Urinary bladder (tissue), 4 donors: ENCODE data around the gene PKMYT1. TPM values are rescaled to one million over a fixed set of nuclear protein-coding genes. Genes with fewer than 3 reads are reported as not detected.
"Not testable (repeated sequence)": the region's sequence is repeated elsewhere in the genome, so short reads cannot be mapped to it uniquely, and the experiment has no call there.

Experiments used
- DNase-seq: peaks from one replicate; pipeline ENCODE4 v3.0.0-alpha.2; 2015; ENCODE audit errors: extremely low spot score
- H3K27ac ChIP-seq: one replicate; pipeline ENCODE4 v1.5.1; 2013; ENCODE audit warnings: low read depth, mild to moderate bottlenecking, moderate library complexity
- H3K36me3 ChIP-seq: one replicate; pipeline ENCODE4 v1.6.1; 2013; ENCODE audit warnings: mild to moderate bottlenecking, moderate library complexity; ENCODE audit not compliant: insufficient read depth
- H3K4me1 ChIP-seq: one replicate; pipeline ENCODE4 v1.6.1; 2013; ENCODE audit warnings: mild to moderate bottlenecking, moderate library complexity; ENCODE audit not compliant: insufficient read depth
- H3K4me3 ChIP-seq: one replicate; pipeline ENCODE4 v1.5.1; 2013; ENCODE audit warnings: low read depth, low read length
- WGBS: extraction: QIAGEN DNeasy Blood & Tissue Kit; methylation state at CpG from one replicate; pipeline ENCODE4 v1.1.7; 2013; 5-methylcytosine and 5-hydroxymethylcytosine counted together
- polyA plus RNA-seq: library from polyadenylated mRNA; stranded (reverse); fragments of 200-250 nt; gene quantifications from one replicate; pipeline ENCODE4 v1.2.3, GENCODE V29; 2013
- total RNA-seq: library from RNA; depleted of rRNA; stranded (reverse); fragments of >200 nt; gene quantifications from one replicate; pipeline ENCODE4 v1.2.3, GENCODE V29; 2014
- donor health status: healthy with polysubstance abuse.
- donor health status: healthy.

Gene PKMYT1
- total and polyA plus RNA-seq, 2 donors, result 1.1 to 2.5 TPM

- H3K4me3 ChIP-seq, result no peak overlapping the region
- H3K27ac ChIP-seq, result no peak overlapping the region
- H3K4me1 ChIP-seq, result no peaks in the 10 kb centered on the region
- no peak for DNase-seq
- no peaks in the 10 kb centered on the region for H3K36me3 ChIP-seq
- 88% methylated on average over 36 of the region's 36 CpGs for WGBS
Observed at GRCh38 chr16:2948807-2949704, 31.2 kb downstream of the PKMYT1 start.

GRCh38 chr16:2946649-2947048 is 33.6 kb downstream of the PKMYT1 start:
- no peaks in the 10 kb centered on the region for H3K4me1 ChIP-seq
- DNase-seq, result no peak
- peaks cover 2% of the 10 kb centered on the region for H3K36me3 ChIP-seq
- 96% methylated on average over 4 of the region's 4 CpGs for WGBS
- H3K4me3 ChIP-seq, result no peak overlapping the region
- H3K27ac ChIP-seq, result no peak overlapping the region

- WGBS, result 91% methylated on average over 12 of the region's 12 CpGs
Observed at GRCh38 chr16:2943716-2944115, 36.5 kb downstream of the PKMYT1 start.

GRCh38 chr16:2942045-2942444 is 38.2 kb downstream of the PKMYT1 start:
- Histone ChIP-seq H3K4me1 (no peaks in the 10 kb centered on the region), H3K27ac (no peak overlapping the region), H3K36me3 (peaks cover 9% of the 10 kb centered on the region), H3K4me3 (no peak overlapping the region)
- WGBS, result 87% methylated on average over 4 of the region's 4 CpGs
- DNase-seq, result no peak

More at GRCh38 chr16:2943716-2944115, 36.5 kb downstream of the PKMYT1 start:
- not testable (repeated sequence) for H3K27ac ChIP-seq, H3K4me1 ChIP-seq, DNase-seq, H3K36me3 ChIP-seq, H3K4me3 ChIP-seq

- 77% methylated on average over 2 of the region's 2 CpGs for WGBS
- Histone ChIP-seq H3K4me3 (no peak overlapping the region), H3K4me1 (no peaks in the 10 kb centered on the region), H3K27ac (no peak overlapping the region), H3K36me3 (peaks cover 13% of the 10 kb centered on the region)
- DNase-seq, result no peak
Observed at GRCh38 chr16:2939968-2940367, 40.3 kb downstream of the PKMYT1 start.

GRCh38 chr16:2938206-2938605 is 42.0 kb downstream of the PKMYT1 start:
- peaks cover 15% of the 10 kb centered on the region for H3K36me3 ChIP-seq
- no peak overlapping the region for H3K27ac ChIP-seq
- no peak overlapping the region for H3K4me3 ChIP-seq
- no peak for DNase-seq
- WGBS, result 96% methylated on average over 12 of the region's 12 CpGs
- H3K4me1 ChIP-seq, result no peaks in the 10 kb centered on the region

- no peak overlapping the region for H3K27ac ChIP-seq
- DNase-seq, result no peak
- H3K4me1 ChIP-seq, result no peaks in the 10 kb centered on the region
- peaks cover 14% of the 10 kb centered on the region for H3K36me3 ChIP-seq
- 95% methylated on average over 24 of the region's 24 CpGs for WGBS
- no peak overlapping the region for H3K4me3 ChIP-seq
Observed at GRCh38 chr16:2937170-2937569, 43.1 kb downstream of the PKMYT1 start.

GRCh38 chr16:2936436-2937011 is 43.7 kb downstream of the PKMYT1 start:
- H3K36me3 ChIP-seq, result peaks cover 13% of the 10 kb centered on the region
- H3K4me1 ChIP-seq, result no peaks in the 10 kb centered on the region
- H3K4me3 ChIP-seq, result no peak overlapping the region
- no peak overlapping the region for H3K27ac ChIP-seq
- no peak for DNase-seq
- WGBS, result 95% methylated on average over 22 of the region's 22 CpGs

GRCh38 chr16:2934450-2934849 is 45.8 kb downstream of the PKMYT1 start:
- Histone ChIP-seq H3K4me1 (no peaks in the 10 kb centered on the region), H3K27ac (no peak overlapping the region), H3K4me3 (no peak overlapping the region), H3K36me3 (peaks cover 15% of the 10 kb centered on the region)
- no peak for DNase-seq
- 89% methylated on average over 15 of the region's 15 CpGs for WGBS

GRCh38 chr16:2933701-2934100 is 46.5 kb downstream of the PKMYT1 start:
- no peak for DNase-seq
- Histone ChIP-seq H3K27ac (no peak overlapping the region), H3K4me3 (no peak overlapping the region), H3K4me1 (no peaks in the 10 kb centered on the region), H3K36me3 (peaks cover 15% of the 10 kb centered on the region)
- WGBS, result 88% methylated on average over 22 of the region's 22 CpGs

- no peak for DNase-seq
- Histone ChIP-seq H3K4me1 (no peaks in the 10 kb centered on the region), H3K27ac (no peak overlapping the region), H3K36me3 (peaks cover 12% of the 10 kb centered on the region), H3K4me3 (no peak overlapping the region)
- 94% methylated on average over 30 of the region's 30 CpGs for WGBS
Observed at GRCh38 chr16:2933136-2933535, 47.1 kb downstream of the PKMYT1 start.

GRCh38 chr16:2931231-2931914 is 48.9 kb downstream of the PKMYT1 start:
- H3K27ac ChIP-seq, H3K4me1 ChIP-seq, H3K36me3 ChIP-seq, DNase-seq, H3K4me3 ChIP-seq: not testable (repeated sequence)
- 93% methylated on average over 13 of the region's 13 CpGs for WGBS

- Histone ChIP-seq H3K4me3 (no peak overlapping the region), H3K27ac (no peak overlapping the region), H3K4me1 (no peaks in the 10 kb centered on the region), H3K36me3 (peaks cover 8% of the 10 kb centered on the region)
- no peak for DNase-seq
- WGBS, result 95% methylated on average over 15 of the region's 15 CpGs
Observed at GRCh38 chr16:2930236-2930635, 50.0 kb downstream of the PKMYT1 start.

GRCh38 chr16:2929693-2930092 is 50.6 kb downstream of the PKMYT1 start:
- DNase-seq, result no peak
- Histone ChIP-seq H3K27ac (no peak overlapping the region), H3K36me3 (peaks cover 7% of the 10 kb centered on the region), H3K4me1 (no peaks in the 10 kb centered on the region), H3K4me3 (no peak overlapping the region)
- WGBS, result 93% methylated on average over 14 of the region's 14 CpGs
